ENCODE measurements around the gene MRPL39. TPM values are rescaled to one million over a fixed set of nuclear protein-coding genes. Genes with fewer than 3 reads are reported as not detected.
A peak's percentile ranks its signal among the peaks of the same experiment; 100 is the strongest.

MRPL39 gene
- total RNA-seq (2012; rRNA removed) (20.6 and 40.0 TPM in 2 replicates), polyA plus RNA-seq (2012; rRNA removed) (15.2 and 15.4 TPM in 2 replicates), Bru-seq, nascent RNA (percentile 70 among the genes with signal in this experiment), BruChase-seq, experiment 1, labeled RNA remaining after a 6-hour chase (percentile 65 among the genes with signal in this experiment), BruChase-seq, experiment 2, labeled RNA remaining after a 2-hour chase (percentile 67 among the genes with signal in this experiment)
- polyA plus RNA-seq (2012; cell fraction: cytosol; rRNA removed) = 3.0 and 5.4 TPM in 2 replicates
- 1.3 and 5.9 TPM in 2 replicates for polyA plus RNA-seq (2012; cell fraction: nucleus; rRNA removed; ENCODE audit: low replicate concordance)
- long read RNA-seq, transcript MRPL39-202 (10 exons, 1,110 nt) = major isoform, 22 of 25 reads
- long read RNA-seq, partial matches to known transcripts = 1 of 25 reads
- long read RNA-seq, other reads (novel, unspliced or antisense) = 2 of 25 reads

DNA sequence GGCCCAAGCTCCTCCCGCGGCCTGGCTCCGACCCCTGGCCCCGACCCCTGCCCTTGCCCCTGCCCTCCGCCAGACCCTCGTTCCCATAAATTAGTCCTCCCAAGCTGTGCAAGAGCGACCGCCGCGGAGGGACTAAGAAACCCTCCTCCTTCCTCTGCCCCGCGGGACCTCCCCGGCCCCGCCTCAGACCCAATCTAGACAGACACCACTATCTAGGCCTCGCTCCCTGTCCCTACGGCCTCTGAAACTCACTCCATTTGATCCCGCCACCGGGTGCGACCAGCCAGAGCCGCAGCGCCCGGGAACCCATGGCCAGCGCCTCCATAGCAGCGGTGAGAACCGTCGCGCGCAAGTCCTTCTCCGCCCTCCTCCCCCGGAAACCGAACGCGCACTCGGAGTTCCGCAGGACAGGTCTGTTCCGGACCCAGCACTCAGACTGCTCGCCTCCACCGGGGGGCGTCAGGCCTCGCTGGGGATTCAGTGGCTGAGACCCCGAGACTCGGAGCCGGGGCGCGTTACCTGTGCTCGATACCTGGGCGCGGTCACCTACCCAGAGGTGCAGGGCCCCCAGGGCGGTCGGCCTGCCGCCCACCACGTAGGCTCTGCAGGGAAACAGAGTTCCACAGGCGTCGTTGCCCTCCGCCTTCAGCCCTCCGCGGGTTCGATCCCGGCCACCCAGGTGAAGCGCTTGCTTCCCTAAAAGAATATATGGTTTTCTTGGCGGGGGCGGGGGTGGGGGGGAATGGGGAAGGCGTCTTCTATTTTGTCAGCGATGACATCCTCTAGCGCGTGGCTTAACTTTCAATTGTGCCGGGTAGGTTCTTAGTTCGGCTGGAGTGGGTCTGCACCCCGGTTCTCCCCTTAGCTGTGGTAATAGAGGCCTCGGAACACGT is at the start of gene MRPL39:
MRPL39 (minus strand) TSS at position 331 of the 893 bp plus-strand sequence; CDS start at position 325, 6 bp downstream.
- POLR2A ChIA-PET (ENCODE audit: unreplicated experiment) = no interaction called here
- ATAC-seq (ENCODE audit: low read depth) = peak; percentile 98
- Histone ChIP-seq H4K5ac (ENCODE audit: low read depth, low read length) (peak within 1 kb of the TSS; percentile 57), H3K9ac (ENCODE audit: low read depth, low read length) (peak within 1 kb of the TSS; percentile 66), H2AFZ (replicated peaks; ENCODE audit: low read length, poor library complexity) (peak within 1 kb of the TSS; percentile 99), H2BK20ac (ENCODE audit: low read depth, low read length) (no peak within 1 kb of the TSS), H3K56ac (ENCODE audit: extremely low read depth, insufficient read depth, low read length) (peak within 1 kb of the TSS; percentile 42; the same call in 1 of the 2 replicates), H3K4ac (ENCODE audit: low read depth, low read length) (peak within 1 kb of the TSS; percentile 82), H3K27ac (ENCODE audit: insufficient read depth, low read length) (peak within 1 kb of the TSS; percentile 70), H4K20me1 (ENCODE audit: insufficient read depth, low read length) (no peaks in the 10 kb centered on the region), H2AK5ac (ENCODE audit: low read depth, low read length) (no peak within 1 kb of the TSS), H4K8ac (ENCODE audit: low read depth in 2 of 2, low read length in 2 of 2) (peak within 1 kb of the TSS; percentile 36 to 87), H3K23ac (ENCODE audit: low read depth, low read length) (peak within 1 kb of the TSS; percentile 59), H3K9me1 (ENCODE audit: insufficient read depth, low read length) (no peaks in the 10 kb centered on the region), H3K36me3 (ENCODE audit: control insufficient read depth, insufficient read depth, low read length) (peaks cover 4% of the 10 kb centered on the region), H4K91ac (ENCODE audit: insufficient read depth, low read depth, low read length) (peak within 1 kb of the TSS; percentile 67; the same call in 1 of the 2 replicates), H2BK15ac (ENCODE audit: low read depth, low read length) (no peak within 1 kb of the TSS), H3K27me3 (ENCODE audit: control insufficient read depth, insufficient read depth, low read length) (no peaks in the 10 kb centered on the region), H2AK9ac (replicated peaks; ENCODE audit: low read depth, low read length, poor library complexity) (peak within 1 kb of the TSS; percentile 73), H3K18ac (ENCODE audit: low read depth, low read length) (no peak within 1 kb of the TSS), H2BK5ac (ENCODE audit: low read depth, low read length, poor library complexity, severe bottlenecking) (peak within 1 kb of the TSS; percentile 64), H2BK120ac (ENCODE audit: low read depth, low read length) (peak within 1 kb of the TSS; percentile 68; the same call in 1 of the 2 replicates), H3K79me1 (ENCODE audit: low read depth in 1 of 2, low read length in 2 of 2) (peaks cover 19 to 21% of the 10 kb centered on the region in 2 experiments), H3K4me3 (ENCODE audit: insufficient read depth, low read depth, low read length) (peak within 1 kb of the TSS; percentile 81), H3K9me3 (ENCODE audit: control insufficient read depth, insufficient read depth, low read length) (no peaks in the 10 kb centered on the region), H3K14ac (replicated peaks; ENCODE audit: low read depth, low read length) (peak within 1 kb of the TSS; percentile 61; the same call in 1 of the 2 replicates), H3K4me1 (ENCODE audit: control insufficient read depth, insufficient read depth, low read length) (no peaks in the 10 kb centered on the region), H3K4me2 (ENCODE audit: low read depth, low read length) (peak within 1 kb of the TSS; percentile 98)
- intact Hi-C loops (cut with micrococcal nuclease) = loop anchor here (1.0 to 5.0 kb wide), 8 partner anchors 101 to 1110 kb away; partner anchors contain the start of genes ATP5PF and GABPA
- DNase-seq = peak; percentile 88
- WGBS, 2 experiments (ENCODE audit: extremely low coverage in 2 of 2, insufficient read length in 1 of 2) = 1% methylated on average over 33 of the region's 71 CpGs; no CpG with 5 or more reads in 1 of the 2 experiments
- CTCF ChIA-PET = interaction anchor here (0.6 to 1.6 kb wide), 5 partner anchors 9 to 188 kb away, joined by 3 to 7 read pairs (median 4); no protein-coding TSS in a partner anchor
- no TSS peak for BruUV-seq (replicated peaks)
- dilution Hi-C loops (cut with HindIII; ENCODE audit: low sequenced_read_pairs, unreplicated experiment) = no loop called here
- in situ Hi-C loops (cut with MboI; ENCODE audit: low sequenced_read_pairs) = loop anchor here (5.0 to 25.0 kb wide), 4 partner anchors 95 to 1105 kb away; no protein-coding TSS in a partner anchor
- TF ChIP-seq NFE2L2 (IDR thresholded peaks at IDR 0.05; ENCODE audit: low read depth, low read length) (no peak), MAZ (IDR thresholded peaks at IDR 0.05; ENCODE audit: borderline replicate concordance, low read depth, low read length) (peak; percentile 75; the same call in 1 of the 2 replicates), CEBPB (IDR thresholded peaks at IDR 0.05; ENCODE audit: low read depth, low read length) (no peak), POLR2A (IDR thresholded peaks at IDR 0.05; ENCODE audit: low read depth, low read length) (peak; percentile 75), RCOR1 (IDR thresholded peaks at IDR 0.05; ENCODE audit: insufficient replicate concordance, low read length) (no peak), FOS (IDR thresholded peaks at IDR 0.05; ENCODE audit: low read depth, low read length) (no peak), BHLHE40 (IDR thresholded peaks at IDR 0.05; ENCODE audit: low read depth, low read length) (no peak), CHD1 (IDR thresholded peaks at IDR 0.05; ENCODE audit: low read depth, low read length) (no peak), RFX5 (IDR thresholded peaks at IDR 0.05; ENCODE audit: low read depth, low read length) (no peak), RAD21 (IDR thresholded peaks at IDR 0.05; ENCODE audit: low read length) (peak; percentile 50), MAFK (IDR thresholded peaks at IDR 0.05; ENCODE audit: low read depth, low read length) (no peak)
- TF ChIP-seq, protein P1, sequence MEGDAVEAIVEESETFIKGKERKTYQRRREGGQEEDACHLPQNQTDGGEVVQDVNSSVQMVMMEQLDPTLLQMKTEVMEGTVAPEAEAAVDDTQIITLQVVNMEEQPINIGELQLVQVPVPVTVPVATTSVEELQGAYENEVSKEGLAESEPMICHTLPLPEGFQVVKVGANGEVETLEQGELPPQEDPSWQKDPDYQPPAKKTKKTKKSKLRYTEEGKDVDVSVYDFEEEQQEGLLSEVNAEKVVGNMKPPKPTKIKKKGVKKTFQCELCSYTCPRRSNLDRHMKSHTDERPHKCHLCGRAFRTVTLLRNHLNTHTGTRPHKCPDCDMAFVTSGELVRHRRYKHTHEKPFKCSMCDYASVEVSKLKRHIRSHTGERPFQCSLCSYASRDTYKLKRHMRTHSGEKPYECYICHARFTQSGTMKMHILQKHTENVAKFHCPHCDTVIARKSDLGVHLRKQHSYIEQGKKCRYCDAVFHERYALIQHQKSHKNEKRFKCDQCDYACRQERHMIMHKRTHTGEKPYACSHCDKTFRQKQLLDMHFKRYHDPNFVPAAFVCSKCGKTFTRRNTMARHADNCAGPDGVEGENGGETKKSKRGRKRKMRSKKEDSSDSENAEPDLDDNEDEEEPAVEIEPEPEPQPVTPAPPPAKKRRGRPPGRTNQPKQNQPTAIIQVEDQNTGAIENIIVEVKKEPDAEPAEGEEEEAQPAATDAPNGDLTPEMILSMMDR (conservative IDR thresholded peaks at IDR 0.05; ENCODE audit: low read depth, low read length) = peak; percentile 68
- TF ChIP-seq, protein P2, sequence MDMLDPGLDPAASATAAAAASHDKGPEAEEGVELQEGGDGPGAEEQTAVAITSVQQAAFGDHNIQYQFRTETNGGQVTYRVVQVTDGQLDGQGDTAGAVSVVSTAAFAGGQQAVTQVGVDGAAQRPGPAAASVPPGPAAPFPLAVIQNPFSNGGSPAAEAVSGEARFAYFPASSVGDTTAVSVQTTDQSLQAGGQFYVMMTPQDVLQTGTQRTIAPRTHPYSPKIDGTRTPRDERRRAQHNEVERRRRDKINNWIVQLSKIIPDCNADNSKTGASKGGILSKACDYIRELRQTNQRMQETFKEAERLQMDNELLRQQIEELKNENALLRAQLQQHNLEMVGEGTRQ (IDR thresholded peaks at IDR 0.05; ENCODE audit: low read depth, low read length) = peak; percentile 12; the same call in 1 of the 2 replicates
